Hematopoietic multipotent progenitor cell (in vitro differentiated cells): Measurements from ENCODE around the gene CATSPER3. TPM values are rescaled to one million over a fixed set of nuclear protein-coding genes. Genes with fewer than 3 reads are reported as not detected.

ENCODE experiments used
- DNase-seq, 3 donors: peaks; one replicate each; pipeline ENCODE4 v3.0.0-alpha.2; 2011 to 2015; ENCODE audit warnings: low read depth in 2 of 3, low spot score in 2 of 3
- total RNA-seq: library from RNA; depleted of rRNA; stranded (reverse); fragments of >200 nt; gene quantifications from one replicate; pipeline ENCODE4 v1.2.3, GENCODE V29; 2012

Gene CATSPER3
- total RNA-seq, 1 donor = 0.27 TPM

DNA sequence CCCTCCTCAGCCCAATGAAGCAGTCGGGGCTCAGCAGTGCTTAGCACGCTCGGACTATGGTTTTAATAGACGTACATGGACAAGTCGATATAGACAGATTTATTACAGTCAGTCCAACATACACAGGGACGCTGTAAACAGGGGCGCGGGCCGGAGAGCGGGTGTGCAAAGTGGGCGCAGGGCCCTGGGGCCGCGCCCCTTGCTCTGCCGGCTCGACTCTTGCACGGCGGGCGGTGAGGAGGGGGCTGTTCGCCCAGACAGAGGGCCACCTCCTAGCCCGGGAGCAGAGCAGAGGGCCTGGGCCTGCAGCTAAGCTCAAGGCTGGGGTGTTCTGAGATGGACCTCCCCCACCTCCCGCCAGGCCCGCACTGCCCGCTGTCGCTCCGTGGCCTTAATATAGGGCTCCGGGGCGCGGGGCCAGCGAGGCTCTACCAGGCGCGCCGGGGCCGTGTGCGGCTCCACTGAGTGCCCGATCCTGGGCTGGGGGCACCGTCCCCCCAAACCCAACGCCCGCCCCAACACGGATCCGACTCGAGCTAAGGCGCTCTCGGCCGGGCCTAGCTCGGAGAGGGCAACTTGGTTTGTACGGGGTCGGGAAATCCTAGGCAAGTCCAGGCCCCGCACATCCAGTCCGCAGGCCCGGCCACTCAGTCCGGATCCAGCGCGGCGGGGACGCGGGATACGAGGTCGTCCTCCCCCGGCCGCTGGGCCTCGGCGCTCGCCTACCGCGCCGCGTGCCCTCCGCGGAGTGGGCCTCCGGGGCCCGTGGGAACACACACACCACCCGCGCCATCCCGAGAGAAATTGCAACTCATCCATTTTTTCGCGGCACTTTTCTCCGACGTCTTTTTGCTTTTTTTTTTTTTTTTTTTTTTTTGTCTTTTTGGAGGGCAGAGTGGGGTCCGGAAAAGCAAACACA, 60.2 kb downstream of the CATSPER3 start:
- DNase-seq = no peak

DNA sequence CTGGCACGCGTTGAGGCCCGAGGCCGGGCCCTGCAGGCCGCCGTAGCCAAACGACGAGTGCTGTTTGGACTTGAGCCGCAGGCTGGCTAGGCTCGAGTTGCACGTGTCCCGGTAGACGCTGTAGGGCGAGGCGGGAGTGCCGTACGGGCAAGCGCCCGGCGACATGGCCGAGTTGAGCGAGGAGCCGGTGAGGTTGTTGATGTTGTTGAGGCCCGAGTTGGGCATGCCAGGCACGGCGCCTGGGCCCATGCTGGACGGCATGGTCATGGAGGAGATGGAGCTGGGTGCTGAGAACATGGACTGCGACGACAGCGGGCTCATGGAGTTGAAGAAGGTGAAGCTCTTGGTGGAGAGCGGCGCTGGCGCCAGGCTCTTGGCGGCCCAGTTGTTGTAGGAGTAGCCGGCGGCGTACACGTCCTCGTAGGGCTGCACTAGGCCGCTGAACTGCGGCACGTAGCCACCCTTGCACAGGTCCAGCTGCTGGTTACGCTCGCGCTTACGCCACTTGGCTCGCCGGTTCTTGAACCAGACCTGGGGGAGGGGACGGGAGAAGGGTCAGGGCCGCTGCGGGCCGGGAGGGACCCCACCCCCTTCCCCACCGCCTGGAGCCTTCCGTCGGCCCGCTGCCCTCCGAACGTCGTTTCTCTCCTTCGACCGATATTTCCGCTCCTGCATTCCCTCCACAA, 61.2 kb downstream of the CATSPER3 start:
- no peak for DNase-seq

DNA sequence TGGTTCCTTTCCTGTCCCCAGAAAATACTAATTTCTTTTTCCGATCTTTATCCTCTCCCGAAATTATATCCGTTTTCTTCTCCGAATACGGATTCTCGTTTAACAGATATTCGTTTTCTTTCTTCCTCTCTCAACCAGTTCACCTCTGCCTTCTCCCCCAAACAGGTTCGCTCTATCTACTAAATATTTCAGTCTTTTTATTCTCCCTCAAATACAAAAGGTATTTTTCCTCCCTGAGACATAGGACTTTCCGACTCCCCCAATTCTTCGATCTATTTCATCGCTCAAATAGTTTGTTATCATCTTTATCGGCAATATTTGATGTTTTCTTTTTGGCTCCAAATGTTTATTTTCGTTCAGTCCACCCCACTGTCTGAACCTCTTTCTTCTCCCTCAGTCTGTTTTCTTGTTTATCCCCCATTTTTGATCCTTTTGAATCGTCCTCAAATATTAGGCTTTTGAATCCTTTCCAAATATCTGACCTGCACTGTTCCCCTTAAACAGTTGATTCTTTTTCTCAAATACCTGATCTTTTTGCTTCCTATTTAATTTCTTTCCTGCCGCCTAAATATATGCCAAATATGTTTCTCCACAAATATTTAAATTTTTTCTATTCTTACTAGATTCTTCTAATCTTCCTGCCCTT, 61.9 kb downstream of the CATSPER3 start:
- peak in 1 of 3 donors; percentile 42 for DNase-seq

DNA sequence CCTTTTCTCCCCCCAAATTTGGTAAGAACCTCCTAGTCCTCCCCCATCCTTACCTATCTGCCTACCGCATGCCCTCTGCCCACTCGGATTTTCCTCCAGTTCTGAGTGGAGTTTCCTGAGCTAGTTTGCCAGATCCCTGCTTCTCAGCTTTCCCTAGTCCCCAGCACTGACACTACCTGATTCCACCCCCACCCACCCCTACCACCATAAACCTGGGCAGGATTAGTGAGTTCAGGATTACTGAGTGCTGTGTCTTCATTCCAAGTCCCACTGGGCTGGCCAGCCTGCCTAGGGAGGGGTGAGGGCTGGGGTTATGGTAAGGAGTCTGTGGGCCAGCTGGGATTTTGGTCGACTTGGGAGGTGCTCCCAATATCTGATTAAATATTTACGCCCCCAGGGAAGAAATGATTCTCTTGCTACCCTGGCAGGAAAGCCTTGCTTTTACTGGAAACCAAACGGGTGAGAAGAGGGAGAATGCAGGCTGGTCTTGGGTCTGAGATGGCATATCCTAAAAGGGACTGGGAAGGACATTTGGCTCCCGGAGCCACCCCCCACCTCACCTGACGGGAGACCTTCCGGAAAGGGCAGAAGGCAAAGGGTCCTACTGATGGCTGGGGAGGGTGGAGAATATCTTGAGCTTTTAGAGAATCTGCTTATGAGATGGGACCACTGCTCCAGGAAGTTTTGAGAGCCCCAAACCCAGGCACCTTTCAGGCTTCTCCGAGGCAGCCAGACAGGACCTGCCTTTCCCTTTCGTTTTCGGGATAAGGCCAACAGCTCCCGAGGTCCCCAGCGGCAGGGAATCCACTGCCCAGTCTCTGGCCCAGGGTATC, 62.6 kb downstream of the CATSPER3 start:
- DNase-seq = no peak

DNA sequence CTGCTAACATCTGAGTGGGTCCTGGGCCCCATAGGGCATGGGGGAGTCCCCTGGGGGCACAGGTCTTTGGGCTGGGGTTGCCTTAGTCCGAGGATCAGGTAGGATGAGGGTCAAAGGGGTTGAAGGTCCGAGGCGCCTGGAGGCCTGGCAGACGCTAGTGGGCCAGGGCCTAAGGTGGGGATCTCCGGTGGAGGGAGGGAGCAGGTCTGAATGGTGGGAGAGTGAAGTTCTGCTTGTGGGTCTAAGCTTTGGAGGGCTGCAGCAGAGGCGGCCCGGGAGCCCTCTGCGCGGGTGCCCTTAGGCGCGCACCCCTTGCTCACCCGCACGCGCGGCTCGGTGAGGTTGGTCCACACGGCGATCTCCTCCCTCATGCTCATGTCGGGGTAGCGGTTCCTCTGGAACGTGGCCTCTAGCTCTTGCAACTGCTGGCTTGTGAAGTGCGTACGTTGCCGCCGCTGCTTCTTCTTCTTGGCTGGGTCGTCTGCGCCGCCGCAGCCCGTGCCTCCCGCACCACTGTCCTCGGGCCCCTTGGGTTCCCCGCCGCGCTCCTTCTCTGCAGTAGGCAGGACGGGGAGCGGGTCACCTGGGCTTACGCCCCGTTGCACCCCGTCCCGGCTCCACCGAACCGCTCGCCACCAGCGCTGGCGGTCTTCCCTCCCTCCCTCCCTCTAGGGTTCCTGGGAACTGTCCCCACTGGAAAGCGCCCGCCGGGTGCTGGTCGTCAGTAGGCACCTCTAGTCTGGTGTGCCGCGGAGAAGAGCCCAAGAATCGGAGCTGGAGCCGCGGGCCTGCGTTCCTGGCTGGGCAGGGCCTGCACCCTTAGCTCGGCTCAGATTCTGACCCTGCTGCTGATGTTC, 63.5 kb downstream of the CATSPER3 start:
- peak in 1 of 3 donors; percentile 57 for DNase-seq

DNA sequence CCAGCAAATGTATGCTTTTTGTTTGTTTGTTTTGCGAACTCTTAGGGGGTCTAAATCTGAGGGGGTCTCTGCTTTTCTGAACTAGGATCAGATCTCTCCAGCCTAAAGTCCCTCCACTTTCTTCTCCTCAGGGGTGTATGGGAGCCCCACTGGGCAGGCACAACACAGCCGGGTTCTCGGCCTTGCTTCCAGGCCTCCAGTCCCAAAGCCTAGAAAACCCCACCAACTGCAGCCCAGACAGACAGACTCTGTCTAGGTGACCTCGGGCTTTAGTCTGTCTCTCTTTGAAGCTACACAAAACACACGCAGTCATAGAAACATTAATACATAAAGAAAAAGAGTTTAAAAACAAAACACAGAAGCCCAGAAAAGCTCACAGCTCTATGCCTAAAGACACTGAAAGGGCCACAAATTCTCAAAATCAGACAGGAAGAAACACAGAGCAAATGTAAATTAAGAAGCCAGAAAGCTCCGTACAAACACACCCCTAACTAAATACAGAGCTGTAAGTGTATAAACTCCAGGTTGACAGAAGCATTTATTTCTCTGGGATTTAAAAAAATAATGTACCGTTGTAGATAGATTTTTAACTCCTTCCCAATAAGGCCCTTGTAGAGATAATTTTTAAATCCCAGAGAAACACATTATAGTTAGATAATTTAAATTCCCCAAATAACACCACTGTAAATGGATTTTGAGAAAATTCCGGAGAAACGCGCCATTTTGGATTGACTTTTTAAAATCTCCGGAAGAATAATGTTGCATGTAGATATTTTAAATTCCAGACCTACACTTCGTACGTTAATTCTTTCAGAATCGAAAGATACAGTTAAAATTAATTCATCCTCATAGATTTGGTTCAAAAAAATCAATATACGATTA, 64.3 kb downstream of the CATSPER3 start:
- no peak for DNase-seq

DNA sequence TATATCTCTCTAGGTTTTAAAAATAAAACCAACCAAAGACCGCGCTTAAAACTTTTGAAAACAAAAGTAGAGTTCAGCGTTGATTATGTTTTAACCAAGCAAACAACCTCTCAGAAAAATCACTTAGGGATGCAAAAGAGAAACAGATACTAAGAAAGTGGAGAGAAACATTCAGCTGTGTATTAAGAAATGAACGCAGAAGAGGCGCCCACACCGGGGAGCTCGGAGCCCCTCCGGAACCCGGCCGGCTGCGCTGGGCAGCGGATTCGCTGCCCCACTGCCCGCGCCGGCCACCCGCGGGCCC, 64.9 kb downstream of the CATSPER3 start:
- peak in 1 of 3 donors; percentile 53 for DNase-seq

DNA sequence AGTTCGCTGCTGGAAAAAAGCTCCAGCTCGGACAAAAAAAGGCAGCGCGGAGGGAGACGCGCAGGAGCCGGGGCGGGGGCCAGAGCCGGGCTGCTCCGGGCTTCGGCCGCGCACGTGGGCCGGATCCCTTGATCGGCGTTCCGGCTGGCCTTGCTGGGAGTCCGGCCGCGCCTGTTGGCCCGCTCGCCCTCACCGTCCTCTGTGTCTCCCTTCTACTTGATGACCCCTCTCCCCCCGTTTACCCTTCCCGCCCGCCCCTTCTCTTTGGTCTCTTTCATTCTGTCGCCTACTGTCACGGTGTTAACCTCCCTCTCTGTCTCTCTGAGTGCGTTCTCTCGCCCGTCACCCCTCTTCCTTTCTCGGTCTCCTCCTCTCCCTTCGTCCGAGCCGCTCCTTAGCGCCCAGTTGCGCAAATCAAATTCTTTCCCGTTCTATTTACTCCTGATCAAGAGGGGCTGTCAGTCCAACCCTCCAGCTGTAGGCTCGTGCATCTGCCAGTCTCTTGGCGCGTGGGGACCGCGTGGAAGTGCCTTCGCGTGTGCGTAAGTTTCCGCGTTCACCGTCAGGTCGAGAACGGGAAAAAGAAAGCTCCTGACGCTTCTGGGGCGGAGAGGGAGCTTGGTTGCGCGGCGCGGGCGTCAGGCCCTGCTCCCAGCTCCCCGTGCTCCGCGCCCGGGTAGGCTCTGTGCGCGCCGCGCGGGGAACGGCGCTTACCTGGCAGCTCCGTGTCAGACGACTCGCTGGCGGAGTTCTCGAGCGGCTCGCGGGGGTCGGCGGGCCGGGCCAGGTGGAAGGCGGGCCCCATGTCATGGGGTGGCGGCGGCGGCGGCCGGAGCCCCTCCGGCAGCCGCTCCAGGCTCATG, 65.5 kb downstream of the CATSPER3 start:
- no peak for DNase-seq

DNA sequence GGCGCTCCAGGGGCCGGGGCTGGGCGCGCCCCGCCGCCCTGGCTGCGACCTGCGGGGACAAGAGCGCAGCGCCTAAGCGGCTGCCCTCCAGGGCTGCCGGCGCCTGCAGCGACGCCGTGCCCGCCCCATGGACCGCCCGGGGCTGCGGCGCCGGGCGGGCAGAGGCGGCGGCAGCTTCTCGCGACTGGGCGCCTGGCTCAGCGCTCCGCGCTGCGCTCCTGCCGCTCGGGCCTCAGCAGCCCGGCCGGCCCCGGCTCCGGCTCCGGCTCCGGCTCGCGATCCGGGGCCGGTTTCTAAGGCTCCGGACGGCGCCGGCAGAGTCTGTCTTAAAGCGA, 66.2 kb downstream of the CATSPER3 start, which contains the start of gene PITX1:
PITX1 (minus strand) TSS at position 328 of the 335 bp plus-strand sequence. CDS start 347 bp downstream, outside the sequence.
- DNase-seq = no peak

DNA sequence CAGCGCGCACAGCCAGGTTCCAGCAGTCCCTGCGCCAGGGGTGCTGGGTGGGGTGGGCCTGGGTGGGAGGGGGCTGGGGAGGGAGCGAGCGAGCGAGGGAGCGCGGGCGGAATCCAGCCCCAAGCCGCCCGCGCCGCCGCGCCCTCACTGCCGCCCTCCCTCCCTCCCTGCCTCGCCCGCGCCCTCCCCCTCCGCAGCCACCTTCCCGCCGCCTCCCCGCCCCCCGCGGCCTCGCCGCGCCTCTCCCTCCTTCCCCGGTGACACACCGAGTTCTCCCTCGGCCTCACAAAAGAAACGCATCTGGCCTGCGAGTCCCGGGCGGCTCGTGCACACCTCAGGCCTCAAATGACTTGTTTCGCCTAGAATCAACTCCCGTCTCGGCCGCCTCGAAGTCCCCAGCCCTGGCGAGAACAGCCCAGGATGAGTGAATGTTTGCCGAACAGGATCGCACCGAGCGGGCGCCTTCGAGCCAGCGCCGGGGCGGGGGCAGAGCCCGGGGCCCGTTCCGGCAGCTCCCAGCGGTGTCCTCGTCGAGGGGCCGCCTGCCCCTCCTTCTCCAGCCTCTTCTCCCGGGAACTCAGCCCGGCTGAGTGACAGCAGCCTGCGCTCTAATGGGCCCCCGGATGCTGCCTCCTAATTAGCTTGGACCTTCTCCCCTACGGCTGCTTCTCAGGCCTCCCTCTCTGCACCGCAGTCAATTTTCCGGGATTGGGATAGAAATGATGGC, 66.7 kb downstream of the CATSPER3 start:
- no peak for DNase-seq

DNA sequence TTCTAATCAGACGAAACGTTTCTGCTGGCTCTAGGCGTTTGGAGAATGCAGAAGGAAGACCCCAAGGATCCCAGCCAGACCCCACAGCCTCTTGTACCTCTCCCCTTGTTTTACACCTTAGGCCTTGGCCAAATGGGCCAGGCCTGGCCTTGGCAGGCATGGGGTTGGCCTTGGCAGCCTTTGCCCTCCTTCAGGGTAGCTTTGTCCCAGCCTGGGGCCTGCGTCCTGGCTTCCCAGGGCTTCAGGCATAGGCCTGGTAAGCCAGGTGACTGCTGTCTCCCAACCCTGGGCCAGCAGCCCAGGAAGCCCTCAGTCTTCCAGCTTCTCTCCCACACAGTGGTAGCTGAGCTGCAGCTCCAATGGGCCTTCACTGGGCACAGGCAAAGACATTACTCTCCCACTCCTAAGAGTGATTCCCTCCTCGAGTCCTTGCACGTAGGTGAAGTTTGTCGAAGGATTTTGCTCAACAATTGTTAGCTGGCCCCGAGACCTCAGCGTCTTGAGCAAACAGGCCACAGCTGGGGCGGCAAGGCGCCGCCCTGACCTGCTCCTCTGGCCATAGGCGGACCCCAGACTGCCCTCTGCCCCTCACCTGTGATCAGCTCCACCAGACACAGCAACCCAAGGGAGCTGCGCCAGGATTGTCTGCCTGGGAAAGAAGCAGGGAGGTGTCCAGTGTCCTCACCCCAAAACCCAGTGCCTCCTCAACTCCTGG, 67.4 kb downstream of the CATSPER3 start:
- DNase-seq = no peak

DNA sequence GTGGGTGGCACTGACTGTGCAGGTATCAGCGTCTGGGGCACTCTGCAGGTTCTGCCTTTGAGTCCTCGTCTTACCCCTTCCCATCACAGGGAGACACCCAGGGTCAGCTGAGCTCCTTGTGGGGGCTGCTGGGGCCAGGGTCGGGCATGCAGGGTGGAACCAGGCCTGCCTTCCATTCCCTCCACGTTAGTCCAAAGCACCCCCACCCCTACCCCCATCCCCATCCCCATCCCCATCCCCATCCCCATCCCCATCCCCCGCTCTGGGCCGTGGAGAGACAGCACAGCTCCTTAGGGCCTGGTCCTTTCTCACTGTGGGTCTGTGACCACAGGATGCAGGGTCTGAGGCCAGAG, 67.9 kb downstream of the CATSPER3 start:
- no peak for DNase-seq

DNA sequence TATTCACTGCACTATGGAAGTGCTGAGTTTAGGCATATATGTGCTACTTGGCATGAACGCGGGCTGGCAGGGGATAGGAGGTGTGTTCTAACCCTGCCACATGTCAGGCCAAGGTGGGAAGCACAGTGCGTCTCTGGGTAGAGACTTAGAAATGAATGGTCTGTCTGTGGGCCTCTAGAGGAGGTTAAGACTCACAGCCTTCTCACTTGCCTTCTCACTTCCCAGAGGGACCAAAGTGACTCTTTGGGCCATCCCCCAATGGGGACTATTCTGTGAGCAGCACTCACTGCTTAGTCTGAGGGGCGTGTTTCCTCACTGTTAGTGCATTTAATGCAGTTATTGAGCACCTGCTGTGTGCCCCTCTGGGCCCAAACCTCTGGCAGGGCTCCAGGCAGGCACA, 68.7 kb downstream of the CATSPER3 start:
- DNase-seq = no peak

DNA sequence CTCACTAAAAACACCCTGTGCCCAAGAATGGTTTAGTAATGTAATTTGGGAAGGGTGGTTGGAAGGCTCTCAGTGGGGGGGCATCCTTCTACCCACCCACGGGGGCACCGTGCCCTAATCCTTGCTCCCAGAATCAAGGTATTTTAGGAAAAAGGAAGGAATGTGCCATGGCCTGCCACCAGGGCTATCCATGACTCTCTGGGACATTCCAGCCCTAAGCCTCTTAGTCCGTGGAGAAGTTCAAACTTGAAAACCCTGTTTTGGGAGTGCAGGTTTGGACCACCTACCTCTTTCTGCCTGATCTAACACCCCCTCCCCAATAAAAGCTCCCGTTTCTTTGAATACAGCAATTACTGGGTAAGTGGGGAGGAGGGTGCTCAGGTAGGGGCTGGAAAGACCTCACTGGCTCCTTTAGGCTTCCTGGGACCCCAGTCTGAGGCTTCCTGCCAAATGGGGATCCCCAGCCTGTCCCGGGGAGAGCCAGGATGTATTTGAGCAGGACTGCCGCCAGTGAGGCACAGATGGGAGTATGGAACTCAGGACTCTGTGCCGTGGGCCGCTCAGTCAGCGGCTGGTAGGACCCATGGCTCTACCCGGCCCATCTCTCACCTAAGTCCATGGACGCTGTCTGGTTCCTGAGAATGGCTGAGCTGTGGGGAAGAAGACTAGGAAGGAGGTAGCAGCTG, 70.0 kb downstream of the CATSPER3 start:
- no peak for DNase-seq

DNA sequence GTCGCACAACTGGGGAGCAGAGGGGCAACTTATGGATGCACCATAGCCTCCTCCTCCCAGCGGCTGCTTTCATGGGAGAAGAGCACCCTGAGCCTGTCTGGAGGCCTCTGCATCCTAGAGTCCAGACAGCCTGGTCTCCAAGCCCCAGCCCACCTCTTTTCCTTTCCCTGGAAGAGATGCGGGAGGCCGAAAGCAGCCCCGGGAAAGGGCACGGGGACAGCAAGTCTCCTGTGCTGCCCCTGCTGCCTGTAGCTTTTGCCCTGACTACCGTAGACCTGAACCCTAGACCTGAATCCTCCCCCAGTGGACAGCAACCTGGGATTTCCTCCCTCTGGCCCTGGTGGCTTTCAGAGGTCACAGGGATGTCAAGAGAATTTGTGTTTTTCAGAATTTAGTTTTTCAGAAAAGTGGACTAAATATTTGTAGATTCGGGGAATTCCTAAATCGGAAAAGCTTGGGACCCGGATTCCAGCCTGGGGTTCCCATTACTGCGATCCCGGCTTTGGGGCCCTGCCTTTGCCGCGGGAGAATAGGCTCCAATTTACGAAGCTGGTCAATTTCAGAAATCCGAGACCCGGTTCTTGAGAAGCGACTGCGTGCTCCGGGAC, 70.6 kb downstream of the CATSPER3 start:
- no peak for DNase-seq

DNA sequence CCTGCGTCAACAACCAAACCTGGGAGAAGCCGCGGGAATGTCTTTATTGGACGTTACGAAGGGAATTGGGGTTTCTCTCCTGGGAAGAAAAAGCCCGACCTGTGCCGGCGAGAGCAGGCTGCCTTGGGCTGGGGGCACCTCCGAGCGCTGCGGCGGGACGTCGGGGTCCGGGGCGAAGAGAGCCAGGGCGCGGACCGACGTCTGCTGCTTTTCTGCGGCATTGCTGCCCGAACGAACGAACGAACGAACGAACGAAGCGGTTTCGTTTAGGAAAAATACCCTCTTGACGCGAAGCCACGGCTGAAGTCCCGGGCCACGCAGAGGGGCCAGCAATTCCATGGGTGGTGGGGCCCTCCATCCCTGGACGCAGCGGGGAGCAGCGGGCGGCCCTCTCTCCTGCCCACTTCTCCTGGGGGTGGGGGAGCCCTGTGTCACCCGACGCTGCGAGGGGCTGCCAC, 71.1 kb downstream of the CATSPER3 start:
- no peak for DNase-seq
